HG02938 (cell line): ENCODE measurements around the gene DCLK1.

Experiments
- ATAC-seq: cut with Tn5 transposase; IDR thresholded peaks from one replicate; pipeline ENCODE4 v1.9.1; 2021; ENCODE audit warnings: mild to moderate bottlenecking, moderate library complexity; ENCODE audit not compliant: unreplicated experiment

The DCLK1 gene

DNA sequence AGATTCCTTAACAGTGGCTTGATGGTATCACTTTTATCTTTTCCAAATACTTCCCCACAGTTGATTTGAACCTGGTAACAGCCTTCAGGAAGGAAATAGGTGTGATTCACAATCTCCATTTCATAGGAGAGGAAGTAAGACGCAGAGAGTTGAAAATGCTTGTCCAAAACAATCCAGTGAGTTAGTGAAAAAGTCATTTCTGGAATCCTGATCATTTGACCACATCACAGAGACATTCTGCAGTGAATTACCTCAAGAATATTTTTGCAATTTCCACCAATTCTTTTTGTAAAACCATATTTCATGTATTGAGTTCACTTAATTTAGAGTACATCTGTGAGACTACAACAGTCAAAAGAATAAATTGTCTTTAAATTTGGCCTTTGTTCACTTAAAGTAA is 292.8 kb downstream of the DCLK1 start:
- ATAC-seq: no peak

DNA sequence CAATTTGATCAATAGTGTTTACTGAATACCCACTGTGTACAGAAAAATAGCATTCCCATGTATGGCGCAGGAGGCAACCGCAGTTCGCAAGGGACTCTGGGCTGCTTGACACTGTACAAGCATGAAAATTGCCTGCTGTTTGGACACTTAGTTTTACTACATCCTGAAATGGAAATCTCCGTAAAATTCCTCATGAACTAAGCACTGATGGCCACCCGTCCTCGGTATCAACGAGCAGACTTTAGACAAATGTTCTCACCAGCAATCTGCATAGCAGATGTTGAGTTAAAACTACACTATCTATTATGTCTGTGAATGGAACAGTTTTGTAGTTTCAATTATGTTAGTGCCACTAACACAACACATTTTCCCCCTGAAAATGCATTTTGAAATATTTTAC is 294.7 kb downstream of the DCLK1 start:
- ATAC-seq: no peak

DNA sequence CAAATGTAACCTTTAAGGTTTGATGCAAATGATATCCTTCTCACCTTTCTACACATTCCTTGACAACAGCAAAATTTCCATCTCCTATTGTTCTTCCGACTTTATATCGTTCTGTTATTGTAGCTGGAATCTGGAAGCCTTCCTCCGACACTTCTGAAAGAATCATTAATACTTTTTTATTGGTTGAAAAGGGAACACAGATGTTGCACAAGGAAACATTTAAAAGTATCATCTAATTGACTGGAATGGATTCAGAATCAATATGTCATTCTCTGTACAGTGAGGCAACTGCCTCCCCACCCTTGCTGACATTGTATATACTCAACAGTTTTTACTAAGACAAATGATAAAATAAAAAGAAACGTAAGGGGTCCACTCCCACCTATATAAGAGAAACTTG is 295.2 kb downstream of the DCLK1 start:
- ATAC-seq: no peak

DNA sequence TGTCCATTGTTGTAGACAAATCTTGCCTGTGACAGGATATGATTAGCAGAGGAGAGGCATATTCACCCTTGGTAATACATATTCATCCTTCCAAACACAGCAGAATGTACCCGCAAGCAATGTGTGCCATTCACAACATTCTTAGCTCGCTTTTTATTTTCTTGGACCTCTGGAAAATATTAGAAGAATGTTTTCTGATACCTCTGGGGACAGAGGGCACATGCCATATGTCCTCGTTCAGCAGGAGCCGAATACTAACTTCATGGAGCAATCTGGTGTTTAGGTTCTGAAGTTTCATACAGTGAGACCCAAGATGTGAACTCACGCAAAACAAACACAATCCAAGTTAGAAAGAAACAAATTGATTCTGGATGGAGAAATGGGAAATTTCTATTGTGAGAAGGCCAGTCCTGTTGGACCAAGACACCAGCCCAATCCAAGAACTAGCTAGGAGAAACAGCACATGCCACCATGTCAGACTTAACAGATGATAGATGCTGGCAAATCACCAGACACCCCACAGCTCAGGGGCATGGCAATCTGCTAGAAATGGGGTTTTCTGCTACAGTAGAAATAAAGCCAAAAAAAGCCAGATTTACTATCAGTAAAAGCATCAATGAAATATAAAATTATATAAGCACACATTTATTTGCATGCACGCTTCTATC is 297.4 kb downstream of the DCLK1 start:
- no peak for ATAC-seq

DNA sequence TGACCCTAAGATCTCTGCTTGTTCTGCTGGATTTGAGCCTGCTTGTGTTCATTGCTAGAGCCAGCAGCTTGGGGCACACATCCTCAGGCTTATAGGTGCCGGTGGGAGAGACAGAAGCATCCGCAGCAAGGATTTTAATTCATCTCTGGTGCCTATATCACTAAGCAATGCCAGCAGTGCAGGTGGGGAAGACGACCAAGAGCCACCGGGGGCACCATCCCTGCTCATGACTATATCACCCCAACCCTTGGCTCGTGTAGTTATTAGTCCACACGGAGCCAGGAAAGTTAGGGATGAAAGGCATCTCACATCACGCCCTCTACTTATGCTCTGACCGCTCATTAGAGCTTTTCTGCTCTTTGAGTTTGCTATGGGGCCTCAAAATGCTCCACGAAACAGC is 298.2 kb downstream of the DCLK1 start:
- ATAC-seq: no peak

DNA sequence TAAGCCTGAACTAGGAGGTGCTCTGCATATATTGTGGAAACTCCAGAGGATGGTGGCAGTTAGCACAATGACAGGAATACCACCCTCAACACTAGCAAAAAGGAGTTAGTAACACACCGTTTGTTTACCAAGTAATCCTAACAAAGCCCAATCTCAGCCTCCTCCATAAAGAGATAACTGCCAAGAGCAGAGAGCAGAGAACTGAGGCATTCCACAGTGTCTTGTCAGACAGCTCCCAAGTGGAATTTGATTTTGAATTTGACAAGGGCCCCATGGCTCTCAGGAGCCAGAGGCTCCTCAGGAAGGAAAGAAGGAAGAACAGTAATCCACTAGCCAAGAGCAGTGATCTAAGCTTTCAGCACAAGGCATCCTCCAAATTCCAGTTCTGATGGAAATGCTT is 298.6 kb downstream of the DCLK1 start:
- no peak for ATAC-seq

DNA sequence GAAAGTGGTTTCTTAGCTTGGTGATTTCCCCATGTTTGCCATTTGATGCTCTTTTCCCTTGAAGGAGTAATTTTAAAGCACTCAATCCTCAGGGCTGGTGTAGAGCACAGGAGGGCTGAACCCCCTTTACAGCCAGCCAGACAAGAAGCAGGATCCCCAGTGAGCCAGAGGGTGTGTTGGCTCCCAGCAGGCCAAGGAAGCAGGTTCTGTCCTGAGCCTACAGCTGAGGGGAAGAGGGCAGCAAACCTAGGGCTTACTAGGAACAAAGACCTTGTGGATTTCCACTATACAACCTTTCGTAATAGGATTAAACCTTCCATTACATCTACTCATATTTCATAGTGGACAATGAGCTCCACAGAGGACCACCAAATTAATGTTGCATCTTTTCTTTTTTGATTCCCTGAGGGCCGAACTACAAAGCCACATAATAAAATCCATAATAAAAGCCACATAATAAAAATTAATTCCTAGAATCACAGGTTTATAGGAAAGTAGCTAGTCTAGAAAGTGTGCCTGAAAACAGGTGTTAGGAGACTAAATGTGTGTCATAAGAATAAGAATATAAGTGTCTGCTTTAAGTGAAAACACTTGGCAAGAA is 300.2 kb downstream of the DCLK1 start:
- no peak for ATAC-seq

DNA sequence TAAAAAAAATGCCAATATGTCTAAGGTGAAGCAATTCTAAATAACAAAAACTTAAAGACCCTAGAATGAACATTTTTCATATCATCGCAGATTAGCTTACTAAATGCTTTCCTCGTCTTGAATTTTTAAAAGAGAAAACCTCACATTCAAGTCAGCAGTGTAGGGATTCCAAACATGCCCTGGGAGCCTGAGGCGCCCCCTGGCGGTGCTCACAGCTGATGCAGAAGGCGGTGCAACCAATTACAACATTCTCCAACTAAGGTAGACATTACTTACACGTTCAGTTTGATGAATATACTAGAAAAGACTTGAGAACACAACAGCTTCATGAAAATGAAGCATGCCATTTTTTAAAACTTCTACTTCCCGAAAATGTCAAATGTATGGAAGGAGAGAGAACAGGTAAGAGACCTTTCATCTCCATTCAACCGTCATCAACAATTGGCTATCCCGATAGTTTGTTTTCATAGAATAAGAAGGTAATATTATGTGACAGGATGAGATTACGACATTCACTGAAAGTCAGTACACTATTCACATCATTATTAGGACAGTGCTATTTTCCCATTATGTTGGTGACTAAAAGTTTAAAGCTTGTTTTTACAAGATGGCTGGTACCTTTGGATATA is 304.4 kb downstream of the DCLK1 start:
- no peak for ATAC-seq

DNA sequence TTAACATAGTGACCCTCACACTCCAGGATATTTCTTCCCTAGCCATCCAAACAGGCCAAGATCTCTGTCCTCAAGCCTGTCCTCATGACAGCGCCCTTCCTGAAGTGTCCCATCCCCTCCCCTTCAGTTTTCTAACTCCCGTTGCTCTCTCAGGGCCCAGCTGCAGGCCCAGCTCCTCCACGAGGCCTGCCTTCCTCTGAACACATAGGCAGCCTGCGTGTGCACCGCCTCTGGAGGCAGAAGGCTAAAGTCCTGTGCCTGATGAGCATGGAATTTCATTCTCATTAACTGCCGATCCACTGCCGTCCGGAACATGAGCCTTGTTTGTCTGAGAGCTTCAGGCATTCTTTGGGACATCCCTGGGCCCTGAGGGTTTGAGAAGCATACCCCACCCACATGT is 306.4 kb downstream of the DCLK1 start:
- ATAC-seq: no peak

DNA sequence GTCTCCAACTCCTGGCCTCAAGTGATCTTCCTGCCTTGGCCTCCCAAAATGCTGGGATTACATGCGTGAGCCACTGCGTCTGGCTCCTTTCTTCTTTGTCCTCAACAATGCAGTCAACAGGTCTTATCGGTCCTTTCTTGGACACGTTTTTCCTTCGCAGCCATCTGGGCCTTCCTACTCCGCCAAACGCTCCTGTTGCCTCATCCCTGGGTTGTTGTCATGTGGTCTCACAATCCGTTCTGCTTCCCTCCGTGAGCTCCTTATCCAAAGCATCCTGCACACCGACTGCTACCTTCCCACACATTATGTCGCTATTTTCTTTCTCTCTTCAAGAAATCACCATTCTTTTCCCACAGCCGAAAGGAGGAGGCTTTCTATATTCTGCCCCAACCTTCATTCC is 306.8 kb downstream of the DCLK1 start:
- no peak for ATAC-seq

DNA sequence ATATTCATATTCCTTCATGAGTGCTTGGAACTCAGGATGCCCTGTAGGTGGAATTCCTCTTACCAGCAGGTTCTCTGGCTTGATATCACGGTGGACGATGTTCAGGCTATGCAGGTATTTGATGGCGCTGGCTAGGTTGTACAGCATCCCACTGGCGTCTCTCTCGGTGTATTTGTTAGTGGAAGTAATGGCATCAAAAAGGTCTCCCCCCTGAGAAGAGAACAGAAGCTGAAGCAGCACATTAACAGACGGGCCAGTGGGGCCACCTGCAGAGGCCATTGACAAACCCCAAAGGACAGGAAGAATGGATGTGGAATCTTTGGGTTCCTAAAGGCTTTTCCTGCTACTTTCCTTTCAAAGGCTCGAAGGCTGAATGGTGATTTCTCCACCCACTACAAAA is 308.5 kb downstream of the DCLK1 start:
- no peak for ATAC-seq

DNA sequence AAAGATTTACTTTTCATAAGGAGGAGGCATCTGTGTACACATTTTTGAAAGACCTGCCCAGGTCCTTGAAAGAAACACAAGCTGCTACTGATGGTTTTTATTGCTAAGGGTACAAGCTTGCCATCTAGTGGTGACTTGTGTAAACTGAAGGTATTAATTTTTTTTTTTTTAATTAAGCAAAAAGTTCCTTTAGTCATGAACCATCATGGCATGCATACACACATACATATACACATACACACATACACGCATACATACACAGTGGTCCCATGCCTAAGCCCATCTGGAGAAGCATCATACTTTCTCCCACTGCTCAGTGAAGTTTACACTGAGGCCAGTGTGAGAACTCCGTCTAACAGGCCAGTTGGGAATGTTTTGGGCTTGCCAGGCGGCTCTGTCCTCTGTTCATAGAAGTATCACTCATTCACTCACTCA is 312.5 kb downstream of the DCLK1 start:
- ATAC-seq: no peak

DNA sequence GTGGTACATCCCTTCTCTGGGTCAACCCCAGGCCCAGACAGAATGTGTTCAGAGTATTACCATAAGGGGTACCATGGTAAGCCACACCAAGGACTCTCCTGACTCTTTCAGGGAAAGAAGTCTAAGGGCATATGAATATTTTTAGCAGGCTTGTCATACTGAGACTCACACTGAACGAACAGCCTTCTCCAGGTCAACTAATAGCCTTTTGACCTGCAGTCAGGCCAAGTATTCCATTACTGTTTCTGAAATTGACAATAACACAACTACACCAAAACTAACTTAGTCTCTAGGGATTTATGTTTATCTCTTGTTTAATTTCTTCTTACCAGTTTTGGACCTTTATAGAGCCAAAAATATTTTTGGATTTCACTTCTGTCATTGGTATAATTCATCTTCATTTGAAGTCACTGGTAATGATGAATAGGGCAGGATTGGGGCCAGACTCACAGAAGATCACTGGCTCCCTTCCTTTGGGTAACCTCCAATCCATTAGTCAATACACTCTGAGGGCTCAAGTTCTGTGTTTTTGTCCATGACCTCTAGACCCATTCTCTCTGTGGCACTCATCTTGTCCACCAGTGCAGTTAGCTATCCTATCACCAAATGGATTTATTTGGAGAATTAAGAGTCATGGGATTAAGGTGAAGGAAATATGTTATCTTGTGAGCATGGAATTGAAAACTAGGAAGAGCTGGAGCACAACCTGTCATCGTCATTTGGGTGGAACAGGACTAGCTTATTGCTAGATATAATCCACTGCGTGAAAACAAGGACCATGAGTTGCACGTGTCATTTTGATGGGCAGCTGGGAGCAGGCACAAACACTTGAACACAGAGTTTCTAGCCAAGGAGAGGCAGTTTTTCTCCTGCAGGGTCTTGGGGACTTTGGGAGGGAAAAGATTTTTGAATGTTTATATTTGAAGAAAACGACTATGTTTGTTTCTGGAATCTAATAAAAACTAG is 313.3 kb downstream of the DCLK1 start:
- no peak for ATAC-seq

DNA sequence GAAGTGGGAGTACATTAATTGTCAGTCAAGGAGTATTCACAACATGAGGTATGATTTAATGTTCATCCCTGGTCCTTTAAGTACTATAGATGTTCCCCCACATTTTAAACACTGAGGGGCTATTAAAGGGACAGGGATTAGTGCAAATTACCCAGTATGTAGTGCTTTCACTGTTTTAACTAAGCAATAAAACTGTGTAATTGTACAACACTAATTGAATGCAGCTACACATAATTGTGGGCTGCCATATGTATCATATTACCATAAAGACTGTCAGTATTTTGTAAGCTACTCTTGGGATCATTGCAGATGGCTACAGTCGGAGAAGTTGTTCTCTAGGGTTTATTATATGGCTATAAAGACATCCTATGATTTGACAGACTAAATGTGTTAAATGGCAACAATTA is 316.6 kb downstream of the DCLK1 start:
- no peak for ATAC-seq

DNA sequence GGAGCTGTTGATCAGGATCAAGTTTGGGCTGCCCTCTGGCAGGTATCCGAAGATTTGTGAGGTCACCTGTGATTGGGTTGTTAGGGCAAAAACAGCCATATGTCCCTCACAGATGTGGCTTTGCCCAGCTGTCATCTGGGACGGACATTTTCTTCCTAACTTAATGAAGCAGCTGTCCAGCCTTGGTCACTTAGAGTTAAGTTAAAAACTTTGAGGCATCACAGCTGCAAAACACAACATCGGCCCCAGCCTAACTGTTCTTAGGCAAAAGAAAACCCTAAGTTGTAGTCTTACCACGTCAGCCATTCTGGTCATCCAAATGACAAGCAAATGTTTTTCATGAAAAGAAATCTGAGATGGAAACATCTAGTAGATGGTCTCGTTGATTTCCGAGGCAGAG is 318.4 kb downstream of the DCLK1 start:
- no peak for ATAC-seq

DNA sequence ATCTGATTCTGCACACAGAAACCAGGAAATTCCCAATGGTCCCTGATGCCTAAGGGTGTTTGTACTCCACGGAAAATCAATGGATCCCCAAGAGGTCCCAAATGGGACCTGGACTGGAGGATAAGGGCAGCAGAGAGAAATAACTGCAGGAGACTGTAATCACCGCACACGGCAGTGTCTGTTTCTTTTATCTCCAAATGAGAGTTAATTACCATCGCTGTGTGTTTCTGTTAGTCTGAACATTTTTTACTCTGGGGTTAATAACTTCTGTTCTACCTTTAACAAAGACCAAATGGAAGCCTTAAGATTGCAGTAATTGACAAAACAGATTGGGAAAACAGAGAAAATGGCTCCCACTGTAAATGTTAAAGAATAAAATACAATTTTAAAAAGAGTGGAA is 320.9 kb downstream of the DCLK1 start:
- no peak for ATAC-seq

DNA sequence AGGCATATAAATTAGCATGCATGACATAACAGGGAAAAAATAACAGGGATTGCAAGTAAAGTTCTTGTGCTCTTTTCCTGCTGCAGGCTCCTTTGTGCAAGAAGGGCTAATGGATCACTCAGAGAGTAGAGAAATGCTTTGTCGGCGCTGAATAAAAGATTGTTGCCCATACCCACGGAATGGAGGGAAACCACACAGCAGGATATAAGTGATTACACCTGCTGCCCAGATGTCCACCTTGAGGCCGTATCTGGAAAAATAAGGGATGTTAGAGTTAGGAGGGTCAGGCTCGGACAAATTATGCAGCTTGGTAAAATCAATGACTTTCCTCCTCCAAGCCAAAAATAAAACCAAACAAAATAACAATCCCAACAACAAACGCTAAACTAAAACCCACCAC is 322.3 kb downstream of the DCLK1 start:
- ATAC-seq: no peak

DNA sequence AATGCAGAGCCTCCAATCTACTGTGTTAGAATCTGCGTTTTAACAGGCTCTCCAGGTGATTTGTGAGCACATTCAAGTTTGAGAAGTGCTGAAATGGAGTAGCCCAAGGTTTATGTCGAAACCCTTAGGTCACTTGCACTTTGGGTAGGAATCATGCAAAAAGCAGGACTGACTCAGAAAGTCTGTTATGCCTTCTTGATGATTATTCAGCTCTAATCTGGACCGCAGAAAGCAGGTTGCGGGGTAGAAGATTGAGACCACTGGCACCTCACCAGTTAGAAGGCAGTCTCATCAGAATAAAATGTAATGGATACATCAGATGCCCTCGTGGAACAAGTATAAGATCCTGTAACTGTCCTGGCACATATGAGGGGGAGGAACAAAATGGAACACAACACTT is 326.3 kb downstream of the DCLK1 start:
- ATAC-seq: no peak

DNA sequence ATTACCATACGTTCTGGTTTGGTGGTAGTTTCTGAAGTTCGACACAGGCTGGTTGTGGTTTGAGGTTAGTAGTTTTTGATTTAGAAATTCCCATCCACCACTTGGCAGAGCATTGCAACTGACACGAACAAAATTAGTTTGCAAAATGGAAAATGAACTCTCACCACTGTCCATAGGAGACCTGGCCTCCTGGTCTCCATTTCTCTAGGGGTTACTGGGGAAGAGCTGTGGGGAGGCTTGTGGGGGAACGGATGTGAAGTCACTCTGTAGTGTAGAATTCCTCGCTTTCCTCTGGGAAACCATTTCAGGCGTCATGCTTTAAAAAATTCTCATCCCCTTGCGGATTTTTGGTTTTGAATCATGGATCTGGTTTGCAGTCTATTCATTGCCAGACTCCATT is 333.2 kb downstream of the DCLK1 start:
- no peak for ATAC-seq

DNA sequence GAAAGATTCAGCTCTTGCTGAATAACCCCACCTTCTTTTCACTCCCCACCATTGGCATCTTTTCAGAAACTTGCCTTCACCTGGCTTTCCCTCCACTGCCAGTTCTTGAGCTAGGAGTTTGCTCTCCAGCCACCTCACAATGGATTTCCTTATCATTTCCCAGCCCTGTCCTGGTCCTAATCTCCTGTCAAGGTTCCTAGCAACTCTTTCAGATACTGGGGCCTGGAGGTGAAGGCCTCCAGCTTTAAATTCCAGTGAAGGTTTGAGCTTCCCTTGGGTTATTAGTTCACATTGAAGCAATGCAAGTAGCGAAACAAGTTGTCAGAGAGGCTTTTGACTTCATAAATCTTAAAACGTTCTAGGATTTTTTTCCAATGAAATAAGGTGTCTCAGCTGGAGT is 333.9 kb downstream of the DCLK1 start:
- ATAC-seq: no peak

DNA sequence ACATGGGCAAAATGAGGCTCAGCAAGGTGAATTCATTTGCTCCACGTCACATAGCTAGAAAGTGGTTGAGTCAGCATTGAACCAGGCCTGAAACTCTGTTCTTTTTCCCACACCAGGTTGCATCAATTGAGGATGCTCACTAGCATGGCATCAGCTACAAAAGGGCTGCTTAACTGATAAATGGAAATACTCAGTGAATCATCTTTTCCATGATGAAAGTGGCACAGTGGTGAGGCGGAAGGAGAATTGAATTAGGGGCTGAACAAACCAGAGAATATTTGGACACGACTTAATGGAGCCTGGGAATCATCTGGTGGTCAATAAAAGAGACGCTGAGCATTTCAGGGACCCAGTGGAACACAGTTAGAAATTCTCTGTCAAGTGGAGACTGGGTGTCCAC is 334.6 kb downstream of the DCLK1 start:
- no peak for ATAC-seq
